Thymus (tissue), 11 donors: ENCODE measurements around the gene OSBPL9. TPM values are rescaled to one million over a fixed set of nuclear protein-coding genes. Genes with fewer than 3 reads are reported as not detected.
A peak's percentile ranks its signal among the peaks of the same experiment; 100 is the strongest.

Source experiments
- DNase-seq, 9 donors: peaks; one replicate each; pipeline ENCODE4 v3.0.0-alpha.2; 2013; ENCODE audit warnings: low spot score in 9 of 9, low read depth in 6 of 9, missing footprints in 1 of 9
- H3K27ac ChIP-seq, 2 donors: one replicate each; pipeline ENCODE4 v1.5.1; 2013; ENCODE audit warnings: control low read depth in 1 of 2, low read depth in 1 of 2, low read length in 1 of 2, mild to moderate bottlenecking in 1 of 2, moderate library complexity in 1 of 2
- H3K27me3 ChIP-seq, 2 donors: one replicate each; pipeline ENCODE4 v1.5.1; 2013; ENCODE audit warnings: low read length in 1 of 2; ENCODE audit not compliant: control insufficient read depth in 2 of 2, insufficient read depth in 1 of 2
- H3K36me3 ChIP-seq, 2 donors: one replicate each; pipeline ENCODE4 v1.5.1; 2013; ENCODE audit warnings: low read length in 1 of 2, mild to moderate bottlenecking in 1 of 2, moderate library complexity in 1 of 2; ENCODE audit not compliant: control insufficient read depth in 2 of 2, insufficient read depth in 2 of 2
- H3K4me1 ChIP-seq, 2 donors: one replicate each; pipeline ENCODE4 v1.5.1; 2013; ENCODE audit warnings: low read length in 2 of 2; ENCODE audit not compliant: control insufficient read depth in 2 of 2, insufficient read depth in 2 of 2
- H3K4me3 ChIP-seq, 2 donors: one replicate each; pipeline ENCODE4 v1.5.1; 2013; ENCODE audit warnings: low read length in 2 of 2, control low read depth in 1 of 2, mild to moderate bottlenecking in 1 of 2
- H3K9me3 ChIP-seq, 2 donors: one replicate each; pipeline ENCODE4 v1.5.1; 2013; ENCODE audit warnings: low read length in 1 of 2, mild to moderate bottlenecking in 1 of 2; ENCODE audit not compliant: control insufficient read depth in 2 of 2, insufficient read depth in 1 of 2
- WGBS: extraction: QIAGEN DNeasy Blood & Tissue Kit; methylation state at CpG from one replicate; pipeline ENCODE4 v1.1.7; 2013; 5-methylcytosine and 5-hydroxymethylcytosine counted together
- polyA plus RNA-seq: library from polyadenylated mRNA; stranded (reverse); fragments of 200-250 nt; gene quantifications from one replicate; pipeline ENCODE4 v1.2.3, GENCODE V29; 2013
- total RNA-seq: library from RNA; stranded (reverse); fragments of 120-200 nt; gene quantifications from one replicate; pipeline ENCODE4 v1.2.4, GENCODE V29; 2013
- donor health status: healthy.

OSBPL9 gene
- total and polyA plus RNA-seq, 2 donors, result 53.7 to 58.1 TPM

DNA sequence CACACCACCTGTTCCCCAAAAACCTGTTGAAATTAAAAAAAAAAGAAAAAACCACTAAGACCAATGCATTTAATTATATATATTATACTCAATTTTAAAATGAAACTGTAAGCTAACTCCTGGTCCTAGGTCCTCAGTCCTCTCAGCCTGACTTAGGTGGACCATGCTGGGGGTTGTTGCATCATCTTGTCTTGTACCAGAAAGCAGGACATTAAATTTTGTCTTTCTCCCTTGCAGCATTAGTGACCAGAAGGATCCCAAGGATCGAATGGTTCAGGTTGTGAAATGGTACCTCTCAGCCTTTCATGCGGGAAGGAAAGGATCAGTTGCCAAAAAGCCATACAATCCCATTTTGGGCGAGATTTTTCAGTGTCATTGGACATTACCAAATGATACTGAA is 164.0 kb downstream of the OSBPL9 start:
- Histone ChIP-seq H3K27ac (no peak overlapping the region), H3K9me3 (no peaks in the 10 kb centered on the region), H3K27me3 (no peaks in the 10 kb centered on the region), H3K4me3 (no peak overlapping the region), H3K4me1 (no peaks in the 10 kb centered on the region), H3K36me3 (peaks cover 16 to 40% of the 10 kb centered on the region in 2 donors)
- over 99% methylated on average over 3 of the region's 3 CpGs for WGBS
- DNase-seq, result no peak

GRCh38 chr1:51784997-51785421 is 168.1 kb downstream of the OSBPL9 start:
- 99% methylated on average over 4 of the region's 4 CpGs for WGBS
- no peaks in the 10 kb centered on the region for H3K9me3 ChIP-seq
- H3K27ac ChIP-seq, result no peak overlapping the region
- H3K36me3 ChIP-seq, result peaks cover 40 to 74% of the 10 kb centered on the region in 2 donors
- no peak overlapping the region for H3K4me3 ChIP-seq
- H3K4me1 ChIP-seq, result no peaks in the 10 kb centered on the region
- DNase-seq, result no peak
- no peaks in the 10 kb centered on the region for H3K27me3 ChIP-seq

- DNase-seq, result no peak
- 94% methylated on average over 2 of the region's 2 CpGs for WGBS
- no peak overlapping the region for H3K4me3 ChIP-seq
- peaks cover 73 to 93% of the 10 kb centered on the region in 2 donors for H3K36me3 ChIP-seq
- H3K9me3 ChIP-seq, result no peaks in the 10 kb centered on the region
- H3K27me3 ChIP-seq, result no peaks in the 10 kb centered on the region
- no peak overlapping the region for H3K27ac ChIP-seq
- no peaks in the 10 kb centered on the region for H3K4me1 ChIP-seq
Measured at GRCh38 chr1:51788938-51789337, 172.0 kb downstream of the OSBPL9 start.

DNA sequence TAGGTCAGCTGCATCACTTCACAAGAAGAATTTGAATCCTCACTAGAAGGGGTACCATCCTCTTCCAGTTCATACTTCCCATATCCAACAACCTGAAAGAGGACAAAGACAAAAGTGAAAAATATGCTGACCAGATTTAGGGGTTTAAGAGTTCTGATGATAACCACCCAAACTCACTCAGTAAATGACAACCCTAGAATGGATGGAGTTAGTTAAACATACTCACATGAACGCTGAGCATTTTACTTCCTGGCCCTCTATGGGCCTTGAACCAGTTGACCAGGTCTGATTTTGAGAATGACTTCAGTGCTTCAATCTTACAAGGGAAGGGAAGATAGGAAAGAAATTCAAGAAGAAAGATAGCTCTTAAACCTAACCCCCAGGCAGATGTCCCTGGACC is 172.4 kb downstream of the OSBPL9 start:
- H3K4me1 ChIP-seq, result no peaks in the 10 kb centered on the region
- H3K27me3 ChIP-seq, result no peaks in the 10 kb centered on the region
- WGBS, result 98% methylated on average over 1 of the region's 1 CpG
- H3K36me3 ChIP-seq, result peaks cover 72 to 93% of the 10 kb centered on the region in 2 donors
- H3K9me3 ChIP-seq, result no peaks in the 10 kb centered on the region
- no peak overlapping the region for H3K27ac ChIP-seq
- H3K4me3 ChIP-seq, result no peak overlapping the region
- no peak for DNase-seq

DNA sequence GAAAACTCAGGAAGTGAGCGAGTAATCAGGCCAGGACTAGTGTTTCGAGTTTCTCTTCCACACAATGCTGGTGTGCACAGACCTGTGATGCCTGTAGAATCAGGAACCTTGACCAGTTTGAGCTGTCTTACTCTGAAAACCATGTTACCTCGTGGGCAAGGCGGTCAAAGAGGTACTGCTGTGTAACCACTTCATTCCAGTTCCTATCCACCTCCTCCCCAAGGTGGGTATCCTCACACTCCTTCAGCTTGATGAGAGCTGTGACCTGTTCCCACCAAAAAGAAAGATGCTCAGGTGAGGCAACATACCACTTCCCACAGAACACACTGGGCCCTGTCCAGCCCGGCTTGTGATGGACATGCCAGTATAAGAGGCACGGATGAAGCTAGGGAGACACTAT is 173.5 kb downstream of the OSBPL9 start:
- no peak for DNase-seq
- Histone ChIP-seq H3K9me3 (no peaks in the 10 kb centered on the region), H3K27me3 (no peaks in the 10 kb centered on the region), H3K27ac (peak overlapping the region in 1 of 2 donors; percentile 13), H3K4me3 (no peak overlapping the region), H3K36me3 (peaks cover 72 to 92% of the 10 kb centered on the region in 2 donors), H3K4me1 (no peaks in the 10 kb centered on the region)
- WGBS, result 97% methylated on average over 6 of the region's 6 CpGs

DNA sequence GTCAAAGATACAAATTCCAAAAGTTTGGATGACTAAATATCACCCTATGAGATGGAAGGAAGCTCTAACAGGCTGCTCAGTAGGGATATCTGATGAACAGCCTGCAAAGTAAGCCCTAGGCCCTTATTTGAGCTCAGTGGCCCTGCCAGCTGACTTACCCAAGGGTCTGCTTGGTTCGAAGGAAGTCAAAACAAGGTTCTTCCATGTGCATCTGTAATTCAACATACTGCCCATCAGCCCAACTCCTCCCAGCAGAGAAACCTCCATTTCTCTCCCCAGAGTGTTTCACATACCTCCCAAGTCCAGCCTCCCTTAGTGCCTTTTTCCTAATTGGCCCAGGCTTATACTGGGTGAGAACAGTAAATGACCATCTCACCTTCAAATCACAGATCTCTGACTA is 175.0 kb downstream of the OSBPL9 start:
- Histone ChIP-seq H3K27me3 (no peaks in the 10 kb centered on the region), H3K4me3 (no peak overlapping the region), H3K27ac (no peak overlapping the region), H3K36me3 (peaks cover 75 to 91% of the 10 kb centered on the region in 2 donors), H3K9me3 (no peaks in the 10 kb centered on the region), H3K4me1 (no peaks in the 10 kb centered on the region)
- WGBS, result 100% methylated on average over 1 of the region's 1 CpG
- no peak for DNase-seq

DNA sequence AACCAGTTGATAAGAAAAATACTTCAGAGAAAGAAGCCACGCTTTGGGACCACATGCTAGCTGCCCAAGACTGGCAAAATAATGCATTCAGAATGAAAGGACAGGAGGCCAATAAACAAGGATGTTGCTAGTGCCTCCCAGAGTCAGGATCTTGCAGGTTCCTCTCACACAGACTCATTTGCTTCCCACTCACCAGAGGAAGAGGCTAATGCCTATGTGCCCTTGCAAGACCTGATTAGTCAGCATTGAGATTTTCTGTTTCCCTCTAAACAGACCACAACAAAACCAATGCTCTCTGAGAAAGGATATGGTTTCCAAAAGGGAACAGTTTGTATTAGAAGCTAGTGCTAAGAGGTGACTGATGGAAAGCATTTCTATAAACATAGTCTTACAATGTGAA is 176.0 kb downstream of the OSBPL9 start:
- no peaks in the 10 kb centered on the region for H3K27me3 ChIP-seq
- no peak overlapping the region for H3K27ac ChIP-seq
- no peaks in the 10 kb centered on the region for H3K4me1 ChIP-seq
- H3K4me3 ChIP-seq, result no peak overlapping the region
- DNase-seq, result peak in 1 of 9 donors; percentile 11
- peaks cover 70 to 90% of the 10 kb centered on the region in 2 donors for H3K36me3 ChIP-seq
- no peaks in the 10 kb centered on the region for H3K9me3 ChIP-seq
- 93% methylated on average over 1 of the region's 1 CpG for WGBS

DNA sequence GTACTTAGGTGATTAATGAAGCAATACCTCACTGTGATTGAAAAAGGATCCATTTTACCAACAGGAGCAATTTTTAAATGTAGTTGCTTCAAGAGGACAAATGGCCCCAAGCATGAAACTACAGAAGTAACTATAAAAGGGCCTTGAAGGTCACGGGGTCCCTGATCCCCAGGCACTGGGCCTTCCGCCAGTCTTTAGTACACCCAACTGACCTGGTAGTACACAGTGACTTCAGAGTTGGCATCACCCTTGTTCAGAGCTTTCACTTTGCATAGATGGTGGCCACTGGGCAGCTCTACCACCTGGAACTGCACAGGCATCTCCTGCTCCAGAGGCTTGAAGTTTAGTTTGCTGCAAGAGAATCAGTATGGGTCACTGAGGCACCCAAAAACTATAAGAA is 177.4 kb downstream of the OSBPL9 start:
- Histone ChIP-seq H3K4me1 (no peaks in the 10 kb centered on the region), H3K4me3 (no peak overlapping the region), H3K9me3 (no peaks in the 10 kb centered on the region), H3K27ac (no peak overlapping the region), H3K27me3 (no peaks in the 10 kb centered on the region), H3K36me3 (peaks cover 68 to 88% of the 10 kb centered on the region in 2 donors)
- 98% methylated on average over 2 of the region's 2 CpGs for WGBS
- no peak for DNase-seq

DNA sequence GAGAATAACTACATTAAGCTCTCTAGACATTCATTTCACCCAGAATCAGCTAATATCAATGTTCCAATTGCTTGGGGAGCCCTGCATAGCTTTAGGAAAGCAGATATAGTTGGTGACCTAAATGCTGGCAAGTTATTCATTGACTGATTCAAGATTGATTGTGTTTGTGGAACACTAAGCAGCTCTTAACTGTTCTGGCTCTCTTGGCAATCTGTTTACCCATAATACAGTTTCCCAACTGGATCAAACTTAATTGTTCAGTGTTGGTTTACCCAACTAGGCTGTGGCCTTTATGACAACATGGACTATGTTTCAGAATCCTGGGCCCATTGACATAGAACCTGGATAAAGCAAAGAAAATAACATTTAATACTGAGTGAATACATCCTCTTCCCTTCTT is 178.0 kb downstream of the OSBPL9 start:
- Histone ChIP-seq H3K27ac (no peak overlapping the region), H3K9me3 (no peaks in the 10 kb centered on the region), H3K4me3 (no peak overlapping the region), H3K36me3 (peaks cover 65 to 88% of the 10 kb centered on the region in 2 donors), H3K4me1 (no peaks in the 10 kb centered on the region), H3K27me3 (no peaks in the 10 kb centered on the region)
- DNase-seq, result no peak

DNA sequence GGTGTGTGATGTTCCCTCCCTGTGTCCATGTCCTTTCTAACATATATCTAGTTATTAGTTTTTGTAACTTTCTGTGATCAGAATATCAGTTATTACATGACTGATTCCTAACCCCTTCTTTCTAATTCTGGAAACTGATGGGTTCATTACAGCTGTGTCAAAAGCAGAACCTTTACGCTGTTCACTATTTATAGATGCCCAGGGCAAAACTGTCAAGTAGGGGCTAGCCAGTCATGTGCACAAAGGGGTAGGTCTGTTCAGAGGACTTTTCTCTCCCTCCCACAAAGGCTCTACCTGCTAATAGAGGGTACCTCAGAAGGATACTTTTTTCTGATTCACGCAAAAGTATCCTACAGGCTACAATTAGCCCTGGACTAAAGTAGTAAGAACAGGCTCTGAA is 182.5 kb downstream of the OSBPL9 start:
- no peaks in the 10 kb centered on the region for H3K4me1 ChIP-seq
- no peak for DNase-seq
- H3K27me3 ChIP-seq, result no peaks in the 10 kb centered on the region
- no peaks in the 10 kb centered on the region for H3K9me3 ChIP-seq
- WGBS, result over 99% methylated on average over 2 of the region's 2 CpGs
- H3K36me3 ChIP-seq, result peaks cover 27 to 70% of the 10 kb centered on the region in 2 donors
- no peak overlapping the region for H3K27ac ChIP-seq
- H3K4me3 ChIP-seq, result no peak overlapping the region
